ENCODE data around the gene TPRX1. TPM values are rescaled to one million over a fixed set of nuclear protein-coding genes. Genes with fewer than 3 reads are reported as not detected.

TPRX1 gene, protein sequence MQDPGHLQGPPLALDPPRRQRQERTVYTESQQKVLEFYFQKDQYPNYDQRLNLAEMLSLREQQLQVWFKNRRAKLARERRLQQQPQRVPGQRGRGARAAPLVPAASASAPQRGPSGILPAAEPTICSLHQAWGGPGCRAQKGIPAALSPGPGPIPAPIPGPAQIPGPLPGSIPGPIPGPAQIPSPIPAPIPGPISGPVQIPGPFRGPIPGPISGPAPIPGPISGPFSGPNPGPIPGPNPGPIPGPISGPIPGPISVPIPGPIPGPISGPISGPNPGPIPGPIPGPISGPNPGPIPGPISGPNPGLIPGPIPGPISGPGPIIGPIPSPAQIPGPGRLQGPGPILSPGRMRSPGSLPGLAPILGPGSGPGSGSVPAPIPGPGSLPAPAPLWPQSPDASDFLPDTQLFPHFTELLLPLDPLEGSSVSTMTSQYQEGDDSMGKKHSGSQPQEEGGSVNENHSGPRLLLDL
- not detected in 2 replicates for total RNA-seq

DNA sequence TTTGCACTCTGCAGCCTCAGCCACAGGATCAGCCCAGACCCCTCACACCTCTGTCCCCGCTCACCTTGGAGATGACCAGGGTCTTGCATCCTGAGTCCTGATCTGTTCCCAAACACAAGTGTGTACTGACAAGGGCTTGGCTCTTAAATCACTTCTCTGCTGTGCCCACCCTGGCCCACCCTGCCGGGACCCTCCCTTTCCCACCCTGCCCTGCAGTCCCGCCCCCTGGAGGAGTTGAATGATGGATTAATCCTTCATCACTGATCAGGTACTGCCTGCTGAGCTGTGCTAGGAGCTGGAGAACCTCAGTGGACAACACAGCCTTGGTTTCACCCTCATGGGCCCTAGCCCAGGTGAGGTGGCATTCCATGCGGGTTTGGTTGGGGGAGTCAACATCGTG is at the start of gene TPRX1:
Gene TPRX1 (minus strand): TSS at position 101 of the 400 bp plus-strand sequence. CDS start 12 bp downstream, at position 89.

GRCh38 chr19:47821460-47822020 is 17.2 kb upstream of the TPRX1 start, which contains the start of gene CRX:
Gene CRX (plus strand): TSS chr19:47821937. CDS start chr19:47834444, 12,507 bp downstream.

GRCh38 chr19:47778049-47778953 is 26.1 kb downstream of the TPRX1 start, which contains the start of gene SELENOW:
Gene SELENOW (plus strand): TSS chr19:47778703. CDS start chr19:47778786, 83 bp downstream.

Other genes starting within 250 kb of the TPRX1 start
- under 0.01 TPM in 1 of 2 replicates, not detected in the other for gene ZNF541, start 231.4 kb downstream of the TPRX1 start, total RNA-seq
- 5.0 and 5.5 TPM in 2 replicates for gene BICRA, start 195.4 kb downstream of the TPRX1 start, total RNA-seq
- 62.0 and 74.1 TPM in 2 replicates for gene EHD2, start 91.1 kb downstream of the TPRX1 start, total RNA-seq
- 78.6 and 90.0 TPM in 2 replicates for gene NOP53, start 59.0 kb downstream of the TPRX1 start, total RNA-seq
- gene SELENOW, start 25.8 kb downstream of the TPRX1 start, total RNA-seq, result 349 and 480 TPM in 2 replicates
- not detected in 2 replicates for gene CRX, start 17.4 kb upstream of the TPRX1 start, total RNA-seq
- gene TPRX2, start 54.7 kb upstream of the TPRX1 start, total RNA-seq, result not detected in 2 replicates
- not detected in 2 replicates for gene SULT2A1, start 81.8 kb upstream of the TPRX1 start, total RNA-seq
- not detected in 2 replicates for gene BSPH1, start 187.6 kb upstream of the TPRX1 start, total RNA-seq
- not detected in 2 replicates for gene ELSPBP1, start 190.1 kb upstream of the TPRX1 start, total RNA-seq
- not detected in 2 replicates for gene CABP5, start 239.5 kb upstream of the TPRX1 start, total RNA-seq